Aorta (tissue), 5 donors: ENCODE measurements around the gene ERBB3. TPM values are rescaled to one million over a fixed set of nuclear protein-coding genes. Genes with fewer than 3 reads are reported as not detected.
A peak's percentile ranks its signal among the peaks of the same experiment; 100 is the strongest.
"Not testable (repeated sequence)": the region's sequence is repeated elsewhere in the genome, so short reads cannot be mapped to it uniquely, and the experiment has no call there.

Experiments
- ATAC-seq: fragments of 200-7000 bp; cut with Tn5 transposase; one replicate; pipeline ENCODE4 v1.9.1; 2022; ENCODE audit warnings: moderate library complexity; ENCODE audit not compliant: low FRiP score
- DNase-seq, 2 donors: peaks; one replicate each; pipeline ENCODE4 v3.0.0-alpha.2; 2020
- H3K27ac ChIP-seq, 2 donors: one replicate each; pipeline ENCODE4 v1.5.1; 2013; ENCODE audit warnings: low read length in 2 of 2, mild to moderate bottlenecking in 2 of 2, moderate library complexity in 2 of 2, control low read depth in 1 of 2, inconsistent platforms in 1 of 2, low read depth in 1 of 2
- H3K27me3 ChIP-seq, 2 donors: one replicate each; pipeline ENCODE4 v1.6.1; 2013; ENCODE audit warnings: control low read depth in 1 of 2, low read length in 1 of 2, mild to moderate bottlenecking in 1 of 2, moderate library complexity in 1 of 2; ENCODE audit not compliant: insufficient read depth in 2 of 2, control insufficient read depth in 1 of 2
- H3K36me3 ChIP-seq, 2 donors: one replicate each; pipeline ENCODE4 v1.6.1; 2013; ENCODE audit warnings: control low read depth in 1 of 2, low read length in 1 of 2, mild to moderate bottlenecking in 1 of 2; ENCODE audit not compliant: insufficient read depth in 2 of 2, control insufficient read depth in 1 of 2
- H3K4me1 ChIP-seq, 2 donors: one replicate each; pipeline ENCODE4 v1.6.1; 2013; ENCODE audit warnings: low read length in 2 of 2, control low read depth in 1 of 2, mild to moderate bottlenecking in 1 of 2, moderate library complexity in 1 of 2; ENCODE audit not compliant: insufficient read depth in 2 of 2, control insufficient read depth in 1 of 2
- H3K4me3 ChIP-seq, 2 donors: one replicate each; pipeline ENCODE4 v1.5.1; 2013; ENCODE audit warnings: low read length in 2 of 2, control low read depth in 1 of 2, mild to moderate bottlenecking in 1 of 2
- H3K9me3 ChIP-seq: one replicate; pipeline ENCODE4 v1.6.1; 2013; ENCODE audit warnings: mild to moderate bottlenecking, low read length; ENCODE audit not compliant: control insufficient read depth
- WGBS, 2 donors: extraction: QIAGEN DNeasy Blood & Tissue Kit; methylation state at CpG; one replicate each; pipeline ENCODE4 v1.1.7; 2013; 5-methylcytosine and 5-hydroxymethylcytosine counted together
- intact Hi-C, 2 donors: fragments of 100-400 bp; cut with DNase I; formaldehyde crosslinking; loops; one replicate each; pipeline versions ENCODE4 v1.14.2 to v1.15.0; 2022
- polyA plus RNA-seq, 2 donors: library from polyadenylated mRNA; stranded (reverse); fragments of 200-250 nt; gene quantifications; one replicate each; pipeline ENCODE4 v1.2.3, GENCODE V29; 2013
- total RNA-seq, 2 donors: library from RNA; stranded (reverse); fragmentation: NEBNext Ultra II Directional; extraction: Animal tissue kit (Norgen Biotek cat#: 25700); gene quantifications; one replicate each; pipeline ENCODE4 v1.2.1, GENCODE V29; 2021
- donor health status: healthy with polysubstance abuse.
- donor health status: Bipolar disorder and iron deficiency.
- donor health status: DM: no; HTN: no; CAD: no.
- donor health status: DM: no; HTN: no; CAD: no.
- donor health status: DM: yes; HTN: yes; CAD: no.

ERBB3 gene
- total and polyA plus RNA-seq, 4 donors: 0.23 to 9.6 (median 4.2) TPM

GRCh38 chr12:56041552-56042429 lies 38.2 kb upstream of the ERBB3 start, which contains the start of gene RPS26:
RPS26 (plus strand) TSS chr12:56041918; CDS start chr12:56042167, 249 bp downstream.
- H3K4me3 ChIP-seq: peak within 1 kb of the TSS; percentile 64 to 75
- no peaks in the 10 kb centered on the region for H3K27me3 ChIP-seq
- peaks cover 0 to 7% of the 10 kb centered on the region in 2 donors for H3K36me3 ChIP-seq
- H3K4me1 ChIP-seq: peaks cover 2 to 3% of the 10 kb centered on the region in 2 donors
- peak; percentile 97 to 98 for DNase-seq
- 0 to 1% methylated on average over 50 of the region's 50 CpGs for WGBS, 2 donors
- peak within 1 kb of the TSS; percentile 67 to 69 for H3K27ac ChIP-seq
- ATAC-seq: peak; percentile 98
- no peaks in the 10 kb centered on the region for H3K9me3 ChIP-seq
- intact Hi-C loops: loop anchor here in 1 of 2 donors (5.0 to 10.0 kb wide), 2 partner anchors 44 to 63 kb away; partner anchors contain the start of genes PA2G4 and SUOX

- not testable (repeated sequence) for ATAC-seq
- peak overlapping the region; percentile 66 to 67 for H3K27ac ChIP-seq
- intact Hi-C loops: loop anchor here in 1 of 2 donors (5.0 to 10.0 kb wide), 2 partner anchors 45 to 62 kb away; partner anchors contain the start of genes PA2G4 and SUOX
Measured at GRCh38 chr12:56042430-56042813, 37.5 kb upstream of the ERBB3 start.

GRCh38 chr12:56042843-56043242 lies 37.1 kb upstream of the ERBB3 start:
- no peak for ATAC-seq

More at GRCh38 chr12:56042430-56042813, 37.5 kb upstream of the ERBB3 start:
- WGBS, 2 donors: 2 to 5% methylated on average over 18 to 20 of the region's 20 CpGs
- not testable (repeated sequence) for H3K9me3 ChIP-seq, H3K36me3 ChIP-seq, H3K4me1 ChIP-seq, H3K27me3 ChIP-seq
- peak overlapping the region; percentile 64 to 75 for H3K4me3 ChIP-seq
- peak in 1 of 2 donors; percentile 14 for DNase-seq

GRCh38 chr12:56046027-56046780 lies 33.8 kb upstream of the ERBB3 start:
- 75 to 76% methylated on average over 9 of the region's 9 CpGs for WGBS, 2 donors
- Histone ChIP-seq H3K4me1 (peaks cover 2 to 3% of the 10 kb centered on the region in 2 donors), H3K9me3 (no peaks in the 10 kb centered on the region), H3K36me3 (peaks cover 0 to 6% of the 10 kb centered on the region in 2 donors), H3K4me3 (no peak overlapping the region), H3K27me3 (no peaks in the 10 kb centered on the region), H3K27ac (no peak overlapping the region)
- intact Hi-C loops: loop anchor here in 1 of 2 donors (10.0 kb wide), 1 partner anchor 59 kb away; the partner anchor contains the start of gene PA2G4
- DNase-seq (peak in 1 of 2 donors; percentile 5), ATAC-seq (no peak)

More at GRCh38 chr12:56042843-56043242, 37.1 kb upstream of the ERBB3 start:
- H3K4me3 ChIP-seq: peak overlapping the region; percentile 64 to 75
- H3K4me1 ChIP-seq: peaks cover 2 to 3% of the 10 kb centered on the region in 2 donors
- WGBS, 2 donors: 44 to 46% methylated on average over 9 of the region's 9 CpGs
- H3K27me3 ChIP-seq: no peaks in the 10 kb centered on the region
- no peaks in the 10 kb centered on the region for H3K9me3 ChIP-seq
- H3K36me3 ChIP-seq: peaks cover 0 to 6% of the 10 kb centered on the region in 2 donors
- intact Hi-C loops: loop anchor here in 1 of 2 donors (5.0 to 10.0 kb wide), 2 partner anchors 46 to 62 kb away; partner anchors contain the start of genes PA2G4 and SUOX
- DNase-seq: peak in 1 of 2 donors; percentile 7
- peak overlapping the region in 1 of 2 donors; percentile 48 for H3K27ac ChIP-seq

- intact Hi-C loops: no loop called here
- no peaks in the 10 kb centered on the region for H3K4me1 ChIP-seq
- 61 to 71% methylated on average over 6 of the region's 6 CpGs for WGBS, 2 donors
- H3K9me3 ChIP-seq: no peaks in the 10 kb centered on the region
- no peak overlapping the region for H3K4me3 ChIP-seq
- no peaks in the 10 kb centered on the region for H3K27me3 ChIP-seq
- H3K36me3 ChIP-seq: no peaks in the 10 kb centered on the region
- DNase-seq (peak in 1 of 2 donors; percentile 6), ATAC-seq (no peak)
- no peak overlapping the region for H3K27ac ChIP-seq
Measured at GRCh38 chr12:56053407-56053893, 26.5 kb upstream of the ERBB3 start.

GRCh38 chr12:56059964-56060363 lies 20.0 kb upstream of the ERBB3 start:
- intact Hi-C loops, H3K4me1 ChIP-seq, H3K27me3 ChIP-seq, H3K27ac ChIP-seq, H3K4me3 ChIP-seq, H3K9me3 ChIP-seq, ATAC-seq, H3K36me3 ChIP-seq: not testable (repeated sequence)
- peak in 1 of 2 donors; percentile 28 for DNase-seq
- WGBS, 2 donors: 81 to 87% methylated on average over 8 of the region's 8 CpGs

- H3K27me3 ChIP-seq: no peaks in the 10 kb centered on the region
- 67 to 74% methylated on average over 5 of the region's 5 CpGs for WGBS, 2 donors
- ATAC-seq: no peak
- no peaks in the 10 kb centered on the region for H3K36me3 ChIP-seq
- DNase-seq: peak in 1 of 2 donors; percentile 7
- intact Hi-C loops: no loop called here
- no peak overlapping the region for H3K27ac ChIP-seq
- no peak overlapping the region for H3K4me3 ChIP-seq
- no peaks in the 10 kb centered on the region for H3K4me1 ChIP-seq
- no peaks in the 10 kb centered on the region for H3K9me3 ChIP-seq
Measured at GRCh38 chr12:56061982-56062381, 18.0 kb upstream of the ERBB3 start.

GRCh38 chr12:56062996-56063395 lies 17.0 kb upstream of the ERBB3 start:
- ATAC-seq: no peak
- Histone ChIP-seq H3K36me3 (no peaks in the 10 kb centered on the region), H3K27me3 (no peaks in the 10 kb centered on the region), H3K27ac (no peak overlapping the region), H3K4me3 (no peak overlapping the region), H3K9me3 (no peaks in the 10 kb centered on the region), H3K4me1 (no peaks in the 10 kb centered on the region)
- intact Hi-C loops: no loop called here
- no peak for DNase-seq
